Neural crest cell (in vitro differentiated cells): Measurements from ENCODE around the gene XRN2. TPM values are rescaled to one million over a fixed set of nuclear protein-coding genes. Genes with fewer than 3 reads are reported as not detected.

Experiments used
- DNase-seq: peaks from one replicate; pipeline ENCODE4 v3.0.0; 2021; ENCODE audit warnings: low read depth, mixed read lengths, low spot score
- H3K27ac Mint-ChIP-seq: one replicate; pipeline ENCODE4 v1.8.0; 2021; ENCODE audit warnings: mild to moderate bottlenecking, mixed read lengths; ENCODE audit not compliant: unreplicated experiment
- H3K27me3 Mint-ChIP-seq: 2 replicates; pipeline ENCODE4 v1.8.0; 2021; ENCODE audit warnings: low read depth, mild to moderate bottlenecking, mixed read lengths
- H3K36me3 Mint-ChIP-seq: 2 replicates; pipeline ENCODE4 v1.8.0; 2021; ENCODE audit warnings: low read depth, mild to moderate bottlenecking, mixed read lengths
- H3K4me1 Mint-ChIP-seq: 2 replicates; pipeline ENCODE4 v1.8.0; 2021; ENCODE audit warnings: mixed read lengths
- H3K4me3 Mint-ChIP-seq: one replicate; pipeline ENCODE4 v1.8.0; 2021; ENCODE audit warnings: mild to moderate bottlenecking, mixed read lengths
- H3K9me3 Mint-ChIP-seq: 2 replicates; pipeline ENCODE4 v1.8.0; 2021; ENCODE audit warnings: mixed read lengths
- CTCF ChIP-seq: fragments of 200-600 bp; sonication (generic); conservative IDR thresholded peaks from 2 replicates; pipeline ENCODE4 v1.5.0; 2021; ENCODE audit warnings: antibody characterized with exemption, mild to moderate bottlenecking
- total RNA-seq: library from RNA; stranded (reverse); gene quantifications from 2 replicates; pipeline ENCODE4 v1.2.1, GENCODE V29; 2021

Gene XRN2
- total RNA-seq, 1 donor from 2014 or later, result 101 TPM

- Mint-ChIP-seq H3K27ac (no peak overlapping the region), H3K9me3 (peaks cover 10% of the 10 kb centered on the region), H3K36me3 (peaks cover 3% of the 10 kb centered on the region), H3K4me3 (no peak overlapping the region), H3K27me3 (peaks cover 14% of the 10 kb centered on the region), H3K4me1 (no peaks in the 10 kb centered on the region)
- TF ChIP-seq CTCF, result no peak
- no peak for DNase-seq
Observed at GRCh38 chr20:21265261-21266190, 37.6 kb upstream of the XRN2 start.

- Mint-ChIP-seq H3K4me3 (no peak overlapping the region), H3K9me3 (peaks cover 10% of the 10 kb centered on the region), H3K27ac (no peak overlapping the region), H3K36me3 (peaks cover 3% of the 10 kb centered on the region), H3K4me1 (no peaks in the 10 kb centered on the region), H3K27me3 (peaks cover 14% of the 10 kb centered on the region)
- no peak for TF ChIP-seq CTCF
- DNase-seq, result no peak
Observed at GRCh38 chr20:21266191-21266536, 37.0 kb upstream of the XRN2 start.

- H3K27me3 Mint-ChIP-seq, result peaks cover 20% of the 10 kb centered on the region
- peaks cover 3% of the 10 kb centered on the region for H3K36me3 Mint-ChIP-seq
- no peak for DNase-seq
- H3K4me1 Mint-ChIP-seq, result no peaks in the 10 kb centered on the region
- peaks cover 8% of the 10 kb centered on the region for H3K9me3 Mint-ChIP-seq
- no peak overlapping the region for H3K4me3 Mint-ChIP-seq
- no peak overlapping the region for H3K27ac Mint-ChIP-seq
- TF ChIP-seq CTCF, result no peak
Observed at GRCh38 chr20:21269772-21270171, 33.4 kb upstream of the XRN2 start.

GRCh38 chr20:21270806-21271205 lies 32.3 kb upstream of the XRN2 start:
- H3K27ac Mint-ChIP-seq, result no peak overlapping the region

GRCh38 chr20:21272279-21272678 lies 30.9 kb upstream of the XRN2 start:
- Mint-ChIP-seq H3K9me3 (peaks cover 5% of the 10 kb centered on the region), H3K27ac (no peak overlapping the region), H3K36me3 (peaks cover 3% of the 10 kb centered on the region), H3K4me1 (no peaks in the 10 kb centered on the region), H3K4me3 (no peak overlapping the region), H3K27me3 (peaks cover 20% of the 10 kb centered on the region)
- TF ChIP-seq CTCF, result no peak
- DNase-seq, result no peak

More at GRCh38 chr20:21270806-21271205, 32.3 kb upstream of the XRN2 start:
- Mint-ChIP-seq H3K4me3 (no peak overlapping the region), H3K27me3 (peaks cover 20% of the 10 kb centered on the region), H3K4me1 (no peaks in the 10 kb centered on the region), H3K36me3 (peaks cover 3% of the 10 kb centered on the region), H3K9me3 (peaks cover 5% of the 10 kb centered on the region)
- no peak for DNase-seq
- TF ChIP-seq CTCF, result no peak
